ENCODE data around the gene MNS1. TPM values are rescaled to one million over a fixed set of nuclear protein-coding genes. Genes with fewer than 3 reads are reported as not detected.

The MNS1 gene
- 0.25 and 0.32 TPM in 2 replicates for total RNA-seq

GRCh38 chr15:56464893-56465520, at the start of gene MNS1:
Gene MNS1, minus strand, starts transcription at chr15:56465137. Its CDS starts 165 bp downstream, at chr15:56464972.

Other genes starting within 250 kb of the MNS1 start
- gene RFX7, start 221.3 kb downstream of the MNS1 start, total RNA-seq, result 3.6 and 7.8 TPM in 2 replicates
- 0.49 and 0.63 TPM in 2 replicates for gene TEX9, start 99.7 kb downstream of the MNS1 start, total RNA-seq

Measured in bladder microvascular endothelial cell (primary cell).